Ammon's horn (tissue), 1 donor: ENCODE measurements around the gene CCDC28A.
A peak's percentile ranks its signal among the peaks of the same experiment; 100 is the strongest.

Source experiments
- DNase-seq: peaks from one replicate; pipeline ENCODE4 v3.0.0-alpha.2; 2016; ENCODE audit warnings: low spot score

CCDC28A gene

GRCh38 chr6:138833816-138834539, 60.4 kb downstream of the CCDC28A start:
- DNase-seq, result peak; percentile 63

GRCh38 chr6:138837246-138837645, 63.7 kb downstream of the CCDC28A start:
- no peak for DNase-seq
